Left renal pelvis (tissue), 4 donors: ENCODE data around the gene TBPL1. TPM values are rescaled to one million over a fixed set of nuclear protein-coding genes. Genes with fewer than 3 reads are reported as not detected.
"Not testable (repeated sequence)": the region's sequence is repeated elsewhere in the genome, so short reads cannot be mapped to it uniquely, and the experiment has no call there.

Source experiments
- DNase-seq, 4 donors: peaks; one replicate each; pipeline ENCODE4 v3.0.0-alpha.2; 2013; ENCODE audit warnings: low read depth in 4 of 4, low spot score in 3 of 4
- polyA plus RNA-seq, 4 donors: library from polyadenylated mRNA; unstranded; fragments of 120-200 nt; gene quantifications; one replicate each; pipeline ENCODE4 v1.2.1, GENCODE V29; 2013; ENCODE audit not compliant: insufficient read length in 4 of 4

Gene TBPL1
- 10 to 100 TPM; 46.4 to 63.4 (median 52.6) TPM for polyA plus RNA-seq

DNA sequence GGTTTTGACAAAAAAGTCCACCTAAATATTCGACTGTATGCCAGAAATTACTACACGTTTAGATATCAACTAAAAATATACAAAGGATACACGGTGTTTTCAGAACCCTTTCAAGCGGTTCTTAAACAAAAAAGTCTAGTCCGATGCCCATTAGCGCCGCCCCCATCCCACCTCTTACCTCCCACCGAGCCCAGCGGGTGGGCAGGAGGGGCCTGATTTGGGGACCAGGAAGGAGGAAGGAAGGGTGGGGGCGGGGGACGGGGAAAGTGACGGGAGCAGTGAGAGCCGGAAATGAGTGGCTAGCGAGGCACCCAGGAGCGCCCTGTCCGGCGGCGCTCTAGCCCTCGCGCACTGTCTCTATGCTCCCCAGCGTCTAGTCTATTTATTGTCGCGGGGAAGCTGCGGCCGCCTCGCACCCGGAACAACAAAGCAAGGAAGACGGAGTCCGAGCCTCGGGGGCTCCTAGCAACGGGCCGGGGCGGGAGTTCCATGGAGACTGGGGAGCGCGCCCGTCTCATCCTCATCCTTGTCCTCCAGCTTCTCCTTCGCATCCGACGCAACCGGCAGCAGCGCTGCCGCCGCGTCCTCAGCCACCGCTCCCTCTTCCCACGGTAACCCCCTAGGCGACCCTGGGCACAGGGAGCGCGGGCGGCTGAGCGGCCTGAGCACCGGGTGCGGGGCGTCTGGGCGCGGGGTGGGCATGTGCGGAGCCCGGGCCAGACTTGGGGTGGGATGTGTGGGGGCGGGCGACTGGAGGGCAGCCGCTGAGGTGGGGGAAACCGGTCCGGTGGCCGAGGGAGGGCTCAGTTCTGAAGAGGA is at the start of gene TBPL1:
Gene TBPL1, plus strand, starts transcription at position 410 of the 819 bp plus-strand sequence. CDS start 26,902 bp downstream, outside the sequence.
- peak; percentile 89 to 95 (median 91) for DNase-seq

DNA sequence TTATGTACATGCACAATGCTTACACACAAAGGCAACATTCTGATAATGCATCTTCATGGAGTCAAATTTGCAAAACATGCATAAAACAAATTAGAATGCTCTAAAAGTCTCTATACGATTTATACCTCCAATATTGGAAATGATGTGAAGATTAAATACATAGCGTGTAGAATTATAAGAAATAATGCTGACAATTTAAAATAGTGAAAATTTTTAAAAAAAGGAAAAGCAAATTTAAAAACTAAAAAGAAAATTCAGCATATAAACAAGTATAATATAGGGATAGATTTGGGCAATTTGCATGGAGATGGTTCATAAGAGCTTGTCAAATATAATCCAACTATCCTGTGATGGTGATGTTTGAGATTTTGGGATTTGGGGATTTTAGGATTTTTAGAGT is 49.2 kb upstream of the TBPL1 start:
- no peak for DNase-seq

DNA sequence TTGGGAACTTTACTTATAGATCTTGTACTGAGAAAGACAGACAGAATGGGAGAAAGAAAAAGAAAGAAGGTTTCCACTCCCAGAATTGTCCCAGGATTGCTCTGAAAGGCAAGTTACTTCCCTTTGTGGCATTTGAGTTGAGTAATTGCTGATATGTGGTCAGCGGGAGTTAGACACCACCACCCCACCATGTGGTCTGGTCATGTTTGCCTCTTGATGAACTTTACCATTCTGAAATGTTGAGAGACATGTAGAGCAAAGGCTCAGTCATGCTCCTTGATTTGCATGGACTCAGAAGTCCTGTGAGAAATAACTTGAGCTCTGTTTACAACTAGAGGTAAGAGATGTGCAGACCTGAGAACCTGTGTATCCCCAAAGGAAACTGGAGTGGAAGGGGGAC is 47.0 kb upstream of the TBPL1 start:
- DNase-seq, result no peak

DNA sequence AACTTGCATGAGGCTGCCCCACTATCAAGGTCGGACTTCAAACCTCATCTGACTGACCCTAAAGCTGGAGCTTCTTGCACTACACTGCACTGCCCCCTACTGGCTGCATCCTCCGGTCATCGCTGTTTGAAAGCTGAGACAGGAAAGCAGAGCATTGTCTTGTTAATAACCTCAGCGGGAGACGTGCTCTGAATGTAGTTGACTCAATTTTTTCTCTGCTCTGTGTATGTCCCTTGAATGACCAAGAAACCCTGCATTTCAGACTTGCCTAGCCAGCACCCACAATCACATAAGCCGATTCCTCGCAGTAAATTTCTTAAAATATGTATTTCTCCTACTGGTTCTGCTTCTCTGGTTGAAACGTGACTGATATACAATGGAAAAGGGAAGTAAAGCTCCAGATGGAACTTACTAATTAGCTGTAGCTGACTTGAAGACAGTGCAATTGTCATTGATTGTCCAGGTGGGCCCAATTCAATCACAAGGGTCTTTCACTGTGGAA is 36.3 kb upstream of the TBPL1 start:
- peak in 3 of 4 donors; percentile 84 to 88 (median 85) for DNase-seq

DNA sequence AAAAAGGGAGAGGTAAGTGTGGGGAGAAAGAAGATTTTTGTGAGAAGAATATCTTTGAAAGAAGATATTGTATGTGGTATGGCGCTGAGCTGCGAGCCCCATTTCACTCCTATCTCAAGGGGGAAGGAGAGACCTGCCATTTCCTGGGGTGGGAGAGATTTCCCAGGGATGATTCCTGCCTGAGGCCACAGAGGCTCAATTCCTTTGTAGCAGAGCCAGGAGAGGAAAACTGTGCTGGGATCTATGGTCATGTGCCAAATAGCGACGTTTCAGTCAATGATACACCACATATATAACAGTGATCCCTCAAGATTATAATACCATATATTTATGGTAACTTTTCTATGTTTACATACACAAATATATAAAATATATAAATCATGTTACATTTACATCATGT is 35.2 kb upstream of the TBPL1 start:
- no peak for DNase-seq

DNA sequence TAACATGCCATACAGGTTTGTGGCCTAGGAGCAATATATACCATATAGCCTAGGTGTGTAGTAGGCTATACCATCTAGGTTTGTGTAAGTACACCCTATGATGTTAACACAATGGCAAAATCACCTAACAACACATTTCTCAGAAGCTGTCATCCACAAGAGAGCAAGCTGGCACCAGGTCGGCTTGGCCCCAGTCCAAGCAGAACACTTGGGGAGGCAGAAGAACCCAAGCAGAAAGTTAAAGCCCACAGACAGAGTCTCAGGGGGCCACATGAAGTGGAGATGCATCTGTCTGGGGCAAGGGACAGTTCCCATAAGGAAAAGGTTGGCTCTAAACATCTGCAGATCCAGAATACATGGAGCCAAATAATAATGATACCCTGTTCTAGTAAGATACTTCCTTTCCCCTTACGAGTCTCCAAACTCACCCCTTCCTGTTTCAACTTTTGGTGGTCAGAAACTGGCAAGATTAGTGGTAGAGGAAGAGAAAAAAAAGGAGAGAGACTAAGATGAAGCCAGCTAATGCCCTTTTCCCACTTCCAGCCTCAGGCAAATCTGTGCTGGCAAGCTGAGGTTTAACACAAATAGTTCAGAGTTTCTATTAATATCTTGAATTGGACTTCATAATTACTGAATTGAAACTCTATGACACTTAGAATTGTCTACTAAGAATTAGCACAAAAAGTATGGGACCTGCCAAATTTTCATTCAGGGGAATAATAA is 34.7 kb upstream of the TBPL1 start:
- no peak for DNase-seq

DNA sequence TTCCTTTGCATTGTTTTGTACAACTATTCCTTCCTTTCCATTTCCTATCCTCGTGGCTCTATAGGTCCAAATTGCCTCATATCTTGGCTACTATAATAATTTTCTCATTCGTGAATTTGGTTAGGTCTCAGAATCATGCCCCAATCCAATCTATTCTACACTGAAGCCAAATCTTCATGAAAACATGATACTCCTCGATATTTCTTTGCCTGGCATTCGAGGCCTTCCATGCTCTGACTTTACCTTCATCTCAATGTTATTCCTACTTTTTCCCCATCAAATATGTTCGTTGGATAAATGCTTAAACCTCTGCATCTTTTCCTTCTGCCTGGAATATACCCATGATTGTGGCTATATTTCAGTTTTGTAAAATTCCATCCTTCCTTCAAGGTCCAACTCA is 33.7 kb upstream of the TBPL1 start:
- no peak for DNase-seq

DNA sequence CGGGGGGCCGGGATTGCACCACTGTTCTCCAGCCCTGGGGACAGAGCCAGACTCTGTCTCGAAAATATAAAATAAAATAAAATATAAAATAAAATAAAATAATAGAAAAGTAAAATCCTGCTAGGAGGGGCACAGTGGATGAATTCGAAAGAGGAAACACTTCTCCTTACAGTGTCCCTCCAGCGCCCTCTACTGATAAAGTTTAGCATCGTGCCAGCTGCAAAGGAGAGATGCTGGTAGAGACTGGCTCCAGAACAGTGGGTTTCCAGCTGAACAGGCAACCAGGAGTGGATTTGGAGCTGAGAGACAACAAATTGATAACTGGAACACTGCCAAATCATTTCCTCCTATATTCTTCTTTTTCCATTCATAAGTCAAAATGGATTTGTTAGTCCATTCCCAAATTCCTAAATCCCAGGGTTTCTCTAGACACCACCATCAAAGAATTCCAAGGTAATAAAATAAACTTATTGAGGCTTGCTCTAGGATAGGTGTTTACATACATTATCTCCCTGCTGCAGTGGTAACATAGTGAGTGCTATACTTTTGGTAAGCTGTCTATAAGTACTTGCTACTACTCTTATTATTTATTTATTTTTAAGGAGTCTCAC is 31.7 kb upstream of the TBPL1 start:
- DNase-seq, result peak in 3 of 4 donors; percentile 60 to 73 (median 70)

DNA sequence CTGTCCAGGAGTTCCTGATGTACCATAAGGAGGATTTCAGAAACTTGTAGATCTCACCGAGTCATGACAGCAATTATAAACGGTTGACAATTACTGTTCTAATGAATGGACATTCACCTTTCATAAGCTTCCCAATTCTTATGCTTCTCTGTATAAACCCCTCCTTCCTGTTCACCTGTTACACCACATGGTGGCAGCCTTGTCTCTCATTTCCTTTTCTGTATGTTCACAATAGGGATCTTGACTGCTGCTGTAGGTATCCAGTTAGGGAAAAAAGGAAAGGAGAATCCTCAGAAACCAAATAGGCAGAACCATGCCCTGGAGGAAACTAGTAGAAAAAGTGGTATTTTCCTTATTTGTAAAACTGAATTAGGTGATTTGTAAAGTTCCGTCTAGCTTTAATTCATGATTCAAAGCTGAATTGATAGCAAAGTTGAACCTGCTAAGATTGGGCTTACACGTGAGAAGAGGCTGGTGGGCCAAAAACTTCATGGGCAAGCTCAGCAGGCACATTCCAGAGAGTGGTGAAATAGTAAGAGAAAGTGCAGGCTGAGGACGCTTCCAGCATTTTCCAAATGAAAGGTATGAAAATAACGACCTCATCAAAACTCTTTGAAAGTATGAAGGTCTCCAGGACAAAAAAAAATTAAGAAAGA is 29.0 kb upstream of the TBPL1 start:
- peak; percentile 50 to 69 (median 56) for DNase-seq

DNA sequence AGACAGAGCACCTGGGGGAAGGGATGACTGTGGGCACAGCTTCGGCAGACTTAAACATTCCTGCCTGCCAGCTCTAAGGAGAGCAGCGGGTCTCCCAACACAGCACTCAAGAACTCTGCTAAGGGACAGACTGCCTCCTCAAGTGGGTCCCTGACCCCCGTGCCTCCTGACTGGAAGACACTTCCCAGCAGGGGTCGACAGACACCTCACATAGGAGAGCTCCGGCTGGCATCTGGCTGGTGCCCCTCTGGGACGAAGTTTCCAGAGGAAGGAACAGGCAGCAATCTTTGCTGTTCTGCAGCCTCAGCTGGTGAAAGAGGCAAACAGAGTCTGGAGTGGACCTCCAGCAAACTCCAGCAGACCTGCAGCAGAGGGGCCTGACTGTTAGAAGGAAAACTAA is 21.8 kb upstream of the TBPL1 start:
- DNase-seq, result not testable (repeated sequence)

DNA sequence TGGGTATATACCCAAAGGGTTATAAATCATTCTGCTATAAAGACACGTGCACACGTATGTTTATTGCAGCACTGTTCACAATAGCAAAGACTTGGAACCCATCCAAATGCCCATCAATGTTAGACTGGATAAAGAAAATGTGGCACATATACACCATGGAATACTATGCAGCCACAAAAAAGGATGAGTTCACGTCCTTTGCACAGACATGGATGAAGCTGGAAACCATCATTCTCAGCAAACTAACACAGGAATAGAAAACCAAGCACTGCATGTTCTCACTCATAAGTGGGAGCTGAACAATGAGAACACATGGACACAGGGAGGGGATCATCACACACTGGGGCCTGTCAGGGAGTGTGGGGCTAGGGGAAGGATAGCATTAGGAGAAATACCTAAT is 16.7 kb upstream of the TBPL1 start:
- DNase-seq, result not testable (repeated sequence)

DNA sequence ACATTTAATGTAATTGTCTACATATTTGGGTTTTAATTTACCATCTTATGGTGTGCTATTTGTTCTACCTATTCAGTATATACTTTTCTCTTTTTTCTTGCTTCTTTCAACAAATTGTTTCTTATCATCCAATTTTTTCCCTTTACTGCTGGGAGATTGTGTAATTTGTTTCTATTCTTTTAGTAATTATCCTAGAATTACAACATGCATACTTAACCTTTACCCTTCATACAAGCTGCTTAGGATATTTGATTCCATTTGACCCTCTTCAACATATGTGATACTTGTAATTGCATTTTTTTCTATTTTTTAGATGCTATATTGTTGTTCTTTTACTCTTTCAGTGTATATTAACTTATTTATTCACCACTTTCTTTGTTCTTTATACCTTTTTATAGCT is 15.1 kb upstream of the TBPL1 start:
- no peak for DNase-seq

DNA sequence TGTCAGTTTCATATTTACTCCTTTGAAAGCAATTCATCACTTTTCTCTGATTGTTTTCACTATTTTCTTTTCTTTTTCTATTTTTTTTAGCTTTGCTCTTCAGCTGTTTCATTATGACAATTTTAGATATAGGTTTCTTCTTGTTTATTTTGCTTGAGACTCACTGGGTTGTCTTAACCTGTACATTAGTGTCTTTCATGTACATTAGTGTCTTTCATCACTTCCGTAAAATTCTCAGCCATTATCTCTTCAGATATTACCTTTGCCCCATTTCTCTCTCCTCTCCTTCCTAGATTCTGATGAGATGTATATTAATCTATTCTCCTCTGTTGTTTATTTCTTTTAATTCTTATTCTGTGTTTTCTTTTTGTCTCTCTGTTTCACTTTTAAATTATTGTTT is 14.5 kb upstream of the TBPL1 start:
- DNase-seq, result no peak

DNA sequence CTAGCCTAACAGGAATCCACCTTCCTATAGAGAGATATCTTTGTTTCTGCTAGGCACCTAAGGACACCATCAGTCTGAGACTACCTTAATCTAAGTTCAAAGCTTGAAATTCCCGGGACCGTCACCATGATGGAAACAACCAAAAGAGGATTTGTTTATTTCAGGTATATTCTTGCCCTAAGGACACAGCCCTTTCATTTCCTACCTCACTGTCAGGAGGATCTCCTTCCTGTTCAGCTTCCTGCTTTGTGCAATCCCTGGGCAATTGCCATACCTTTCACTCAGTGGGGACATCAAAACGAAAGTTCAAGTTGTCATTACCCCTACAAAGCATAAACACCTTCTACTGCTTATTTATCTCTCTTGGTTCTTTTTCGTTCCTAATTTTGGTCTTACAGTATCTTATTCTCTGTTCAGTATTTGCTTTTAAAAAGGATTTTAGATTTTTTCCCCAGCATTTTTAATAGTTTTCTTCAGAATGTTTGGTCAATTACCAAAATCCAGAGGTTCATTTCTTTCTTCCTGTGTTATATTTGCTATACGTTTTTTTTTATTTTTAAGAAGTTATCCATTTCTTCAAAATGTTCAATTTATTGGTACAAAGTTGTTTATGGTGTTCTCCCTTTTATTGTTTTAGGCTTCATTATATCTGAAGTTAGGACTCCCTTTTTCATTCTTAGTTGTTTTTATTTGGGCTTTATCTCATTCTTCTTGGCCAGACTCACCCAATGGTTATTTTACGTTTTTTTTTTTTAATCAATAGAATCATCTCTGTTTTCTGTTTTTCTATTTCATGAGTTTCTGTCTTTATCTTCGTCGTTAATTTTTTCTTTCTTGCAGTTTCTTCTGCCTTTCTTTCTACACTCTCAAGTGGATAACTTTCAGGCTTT is 13.0 kb upstream of the TBPL1 start:
- DNase-seq, result no peak

DNA sequence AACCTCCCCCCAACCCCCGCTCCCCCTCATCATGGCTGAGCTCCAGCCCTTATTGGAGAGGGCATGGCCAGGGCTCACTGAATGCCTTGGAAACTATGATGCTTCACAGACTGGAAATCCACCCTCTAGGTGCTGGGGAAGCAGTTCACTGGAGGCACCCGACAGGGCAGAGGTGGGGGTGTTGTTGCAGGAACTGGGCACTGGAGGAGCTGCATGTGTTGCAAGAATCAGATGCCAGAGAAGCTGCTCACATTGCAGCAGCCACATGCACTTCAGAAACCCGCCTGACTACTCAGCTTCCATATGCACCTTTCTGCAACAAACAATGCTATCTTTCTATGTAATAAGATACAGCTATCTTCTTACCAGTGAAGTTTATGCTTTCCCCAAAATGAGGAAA is 7.9 kb upstream of the TBPL1 start:
- no peak for DNase-seq

DNA sequence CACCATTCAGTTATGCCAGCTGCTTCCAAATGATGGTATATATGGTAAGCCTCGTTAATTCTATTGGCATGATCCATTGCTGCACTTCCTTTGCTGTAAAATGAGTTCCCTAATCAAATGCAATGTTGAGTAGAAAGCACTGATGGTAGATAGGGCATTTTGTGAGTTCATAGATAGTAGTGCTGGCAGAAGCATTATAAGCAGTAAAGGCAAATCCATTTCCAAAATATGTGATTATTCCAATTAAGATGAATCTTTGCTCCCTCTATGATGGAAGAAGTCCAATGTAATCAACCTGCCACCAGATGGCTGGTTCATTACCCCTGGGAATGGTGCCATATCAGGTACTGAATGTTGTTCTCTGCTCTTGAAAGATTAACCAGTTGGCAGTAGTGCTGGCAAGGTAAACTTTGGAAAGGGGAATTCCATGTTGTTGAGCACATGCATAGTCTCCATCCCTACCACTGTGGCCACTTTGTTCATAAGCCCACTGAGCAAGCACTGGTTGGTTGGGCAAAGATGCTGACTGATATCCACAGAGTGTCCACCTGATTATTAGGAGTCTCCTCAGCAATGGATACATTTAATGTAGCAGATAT is 5.6 kb upstream of the TBPL1 start:
- no peak for DNase-seq

DNA sequence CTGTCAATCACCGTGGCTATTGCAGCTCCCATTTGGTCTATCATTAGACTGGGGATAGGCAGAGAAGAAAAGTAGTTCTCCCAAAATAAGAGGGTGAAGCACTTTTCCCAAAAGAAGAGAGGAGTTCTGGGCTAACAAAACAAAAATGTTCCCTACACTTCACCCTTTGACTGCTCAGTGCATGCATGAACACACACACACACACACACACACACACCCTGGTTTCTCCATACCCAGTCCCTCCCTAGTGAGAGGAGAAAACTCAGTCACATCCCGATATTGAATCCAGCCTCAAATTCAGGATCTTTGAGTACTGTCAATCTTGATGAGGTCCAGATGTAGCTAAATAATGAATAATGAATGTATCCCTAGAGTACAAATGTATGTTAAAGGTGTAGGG is 4.6 kb upstream of the TBPL1 start:
- DNase-seq, result no peak

DNA sequence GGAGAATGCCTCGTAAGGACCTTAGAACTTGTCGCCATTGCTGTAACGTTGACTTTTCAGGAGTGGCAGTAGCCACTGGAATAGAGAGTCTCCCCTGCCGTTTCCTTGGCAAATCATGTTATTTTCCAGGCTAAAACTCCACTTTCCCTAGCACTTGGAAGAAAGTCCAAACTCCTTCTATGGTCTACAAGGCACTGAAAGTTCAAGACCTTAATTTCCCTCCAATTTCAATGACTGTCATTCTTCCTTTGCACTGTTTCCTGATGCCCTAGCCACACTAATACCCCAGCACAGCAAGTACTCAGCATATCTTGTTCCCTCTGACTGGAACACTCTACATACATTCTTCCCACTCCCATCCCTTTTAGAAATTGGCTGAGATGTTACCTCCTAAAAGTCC is 1.8 kb upstream of the TBPL1 start:
- no peak for DNase-seq
